NCI-H2171 treated with DMSO at 0.1 percent for 48 hours (cell line): ENCODE data around the gene CACNA1D.

Experiments
- DNase-seq: peaks from one replicate; lab custom pipeline; 2025; lab: John Stamatoyannopoulos, UW

CACNA1D gene

DNA sequence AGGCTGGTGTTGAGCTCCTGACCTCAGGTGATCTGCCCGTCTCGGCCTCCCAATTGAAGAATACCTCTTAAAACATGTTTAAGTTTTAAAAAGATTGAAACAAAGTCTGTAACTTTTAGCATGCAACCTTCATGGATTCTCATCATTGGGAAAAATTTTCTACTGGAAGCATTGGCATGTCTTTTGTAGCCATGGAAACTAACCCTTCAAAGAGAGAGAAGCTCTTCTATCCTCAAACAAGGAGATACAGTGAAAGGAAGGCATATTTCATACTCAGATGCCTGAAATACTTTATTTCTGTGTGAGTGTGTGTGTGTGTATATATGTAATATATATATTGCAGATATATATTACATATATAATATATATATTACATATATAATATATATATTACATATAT lies 196.9 kb downstream of the CACNA1D start:
- DNase-seq: no peak

GRCh38 chr3:53691885-53692284 lies 197.5 kb downstream of the CACNA1D start:
- no peak for DNase-seq

DNA sequence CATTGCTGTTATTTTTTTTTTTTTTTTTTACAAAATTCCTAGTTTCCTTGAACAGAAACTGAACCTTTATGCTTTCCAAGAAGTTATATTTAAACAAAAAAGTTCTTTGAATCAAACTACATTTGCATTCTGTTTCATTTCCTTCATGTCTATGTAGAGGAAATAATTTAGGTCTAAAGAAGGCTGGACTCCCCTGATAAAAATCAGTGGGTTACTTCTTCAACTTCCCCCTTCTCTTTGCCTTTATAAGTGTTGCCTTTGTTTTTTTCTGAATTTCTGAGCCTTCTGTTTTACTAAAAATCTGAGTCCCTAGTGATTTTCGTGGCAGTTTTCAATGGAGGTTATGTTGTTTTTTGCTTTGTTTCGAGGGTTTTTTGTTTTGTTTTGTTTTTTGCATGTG lies 199.0 kb downstream of the CACNA1D start:
- DNase-seq: no peak

- DNase-seq: no peak
Measured at GRCh38 chr3:53694046-53694445, 199.6 kb downstream of the CACNA1D start.

DNA sequence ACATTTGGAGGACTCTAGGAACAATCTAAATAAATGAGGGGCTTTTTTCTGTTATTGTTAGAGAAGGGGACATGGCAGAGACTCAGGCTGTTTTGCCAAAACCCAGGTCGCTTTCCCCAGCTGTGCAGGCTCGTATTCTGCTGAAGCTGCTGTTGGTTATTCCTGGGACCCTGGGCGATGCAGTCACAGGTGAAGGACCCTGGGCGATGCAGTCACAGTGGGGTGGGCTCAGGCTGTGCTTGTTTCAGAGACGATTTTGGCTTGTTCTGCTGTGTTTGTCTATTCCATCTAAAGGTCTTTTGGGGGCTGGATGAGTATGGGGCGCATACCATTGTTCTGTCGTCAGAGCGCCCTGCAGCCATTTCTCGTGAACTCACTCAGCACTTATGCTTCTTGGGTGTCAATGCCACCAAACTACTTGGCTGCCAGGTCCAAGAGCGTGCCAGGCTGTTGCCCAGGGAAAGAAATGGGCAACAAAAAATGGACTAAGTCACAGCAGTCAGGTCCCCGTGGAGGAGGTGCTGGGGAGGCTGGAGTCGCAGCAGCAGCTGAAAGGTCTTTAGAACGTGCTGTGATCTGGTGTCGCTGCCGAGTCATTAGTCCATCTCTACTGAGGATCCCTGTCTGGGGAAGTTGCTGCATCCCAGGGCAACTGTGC lies 200.4 kb downstream of the CACNA1D start:
- DNase-seq: no peak

DNA sequence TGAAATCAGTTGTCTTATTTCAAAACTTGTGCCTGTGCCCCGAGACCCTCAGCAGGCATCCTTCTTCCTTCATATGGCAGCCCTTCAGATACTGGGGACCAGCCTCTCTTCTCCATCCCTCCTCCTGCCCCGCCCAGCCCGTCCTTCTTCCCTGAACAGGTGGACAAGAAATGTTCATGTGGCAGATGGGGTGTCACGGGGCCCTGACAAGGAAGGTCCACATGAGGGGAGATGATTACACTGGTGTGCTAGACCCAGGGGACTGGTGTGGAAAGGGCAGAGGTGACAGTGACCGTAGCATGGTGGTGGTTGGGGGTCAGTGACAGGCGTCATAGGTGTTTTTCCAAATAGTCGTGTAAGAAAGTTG lies 200.9 kb downstream of the CACNA1D start:
- no peak for DNase-seq

DNA sequence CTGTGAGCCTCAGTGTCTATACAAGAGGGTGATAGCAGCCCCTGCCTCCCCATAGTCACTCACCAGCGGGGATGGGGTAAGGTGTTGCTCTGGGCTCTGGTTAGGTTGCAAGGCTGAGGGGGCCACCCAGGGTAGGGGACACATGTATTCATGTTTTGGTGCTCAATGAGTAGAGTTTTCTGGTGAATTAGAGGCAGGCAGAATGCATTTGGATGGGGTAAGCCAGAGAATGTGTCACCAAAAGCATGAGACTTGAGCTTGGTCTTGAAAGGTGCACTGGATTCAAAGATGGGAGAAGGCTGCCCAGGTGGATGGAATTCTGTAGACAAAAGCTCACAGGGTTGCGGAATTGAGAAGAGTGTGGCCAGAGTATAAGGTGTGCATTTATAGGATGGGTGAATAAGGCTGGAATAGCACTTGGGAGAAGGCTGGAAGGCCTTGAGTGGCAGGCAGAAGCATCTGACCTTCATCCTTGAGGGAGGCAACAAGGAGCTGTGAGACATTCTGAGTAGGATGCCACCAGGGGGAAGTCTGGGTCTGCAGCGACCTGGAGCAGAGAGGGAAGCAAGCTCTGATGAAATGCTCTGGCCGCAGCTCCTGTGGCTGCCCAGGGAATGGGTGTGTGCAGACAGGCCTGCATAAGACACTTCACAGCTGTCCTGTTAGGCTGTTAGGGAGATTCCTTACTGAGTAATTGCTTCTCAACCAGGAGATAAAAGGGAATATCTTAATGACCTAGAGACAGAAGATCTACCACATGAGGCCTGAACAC lies 202.2 kb downstream of the CACNA1D start:
- DNase-seq: no peak

DNA sequence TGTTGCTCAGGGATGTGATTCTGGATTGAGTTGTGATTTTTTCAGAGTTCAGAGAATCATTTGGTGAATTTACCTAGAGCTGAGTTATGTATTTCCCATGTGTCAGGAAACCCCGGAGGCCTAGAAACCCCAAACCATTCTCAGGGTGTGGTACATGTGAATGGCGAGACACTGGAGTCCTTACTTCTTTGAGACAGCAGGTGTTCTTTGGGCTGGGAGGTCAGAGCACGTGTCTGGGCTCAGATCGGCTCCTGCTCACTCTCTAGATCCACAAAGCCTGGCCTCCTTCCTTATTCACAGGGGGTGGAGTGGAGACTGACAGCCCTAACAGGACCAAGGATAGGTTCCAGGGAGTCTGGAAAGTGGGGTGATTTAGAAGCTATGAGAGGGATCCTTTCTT lies 206.0 kb downstream of the CACNA1D start:
- no peak for DNase-seq

DNA sequence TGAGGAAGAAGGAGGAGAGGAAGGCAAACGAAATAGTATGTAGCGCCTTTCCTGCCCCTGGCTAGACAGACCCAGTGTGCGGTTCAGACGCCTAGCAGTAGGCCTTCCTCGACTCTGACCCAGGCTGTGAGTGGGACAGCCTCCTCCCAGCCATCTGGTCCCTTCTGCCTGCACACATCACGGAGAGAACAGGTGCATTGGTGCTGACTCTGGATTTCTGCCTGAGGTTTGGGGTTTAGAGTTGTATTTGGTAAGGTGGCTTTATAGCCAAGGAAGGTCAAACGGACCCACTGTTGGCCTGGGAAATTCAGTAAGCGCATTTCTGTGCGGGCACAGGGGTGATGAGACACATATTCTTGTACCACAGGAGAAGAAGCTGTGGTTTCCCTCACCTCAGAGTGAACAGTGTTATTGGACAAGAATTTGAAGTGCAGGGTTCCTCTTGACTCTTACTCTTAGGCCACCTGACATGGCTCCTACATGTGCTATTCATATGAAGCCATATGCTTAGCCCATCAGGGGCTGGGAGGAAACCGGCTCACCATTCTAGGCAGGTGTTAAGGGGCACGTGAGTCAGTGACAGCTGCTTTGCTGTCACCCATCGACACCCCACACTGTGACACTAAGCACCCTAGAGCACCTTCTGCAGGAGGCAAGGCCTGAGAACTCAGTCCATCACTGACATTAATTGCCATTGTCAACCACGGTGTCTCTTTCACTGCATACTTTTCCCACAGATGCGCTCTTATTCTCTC lies 208.5 kb downstream of the CACNA1D start:
- peak; percentile 8 for DNase-seq

- no peak for DNase-seq
Measured at GRCh38 chr3:53703630-53704362, 209.4 kb downstream of the CACNA1D start.

GRCh38 chr3:53704363-53704725 lies 209.9 kb downstream of the CACNA1D start:
- no peak for DNase-seq

DNA sequence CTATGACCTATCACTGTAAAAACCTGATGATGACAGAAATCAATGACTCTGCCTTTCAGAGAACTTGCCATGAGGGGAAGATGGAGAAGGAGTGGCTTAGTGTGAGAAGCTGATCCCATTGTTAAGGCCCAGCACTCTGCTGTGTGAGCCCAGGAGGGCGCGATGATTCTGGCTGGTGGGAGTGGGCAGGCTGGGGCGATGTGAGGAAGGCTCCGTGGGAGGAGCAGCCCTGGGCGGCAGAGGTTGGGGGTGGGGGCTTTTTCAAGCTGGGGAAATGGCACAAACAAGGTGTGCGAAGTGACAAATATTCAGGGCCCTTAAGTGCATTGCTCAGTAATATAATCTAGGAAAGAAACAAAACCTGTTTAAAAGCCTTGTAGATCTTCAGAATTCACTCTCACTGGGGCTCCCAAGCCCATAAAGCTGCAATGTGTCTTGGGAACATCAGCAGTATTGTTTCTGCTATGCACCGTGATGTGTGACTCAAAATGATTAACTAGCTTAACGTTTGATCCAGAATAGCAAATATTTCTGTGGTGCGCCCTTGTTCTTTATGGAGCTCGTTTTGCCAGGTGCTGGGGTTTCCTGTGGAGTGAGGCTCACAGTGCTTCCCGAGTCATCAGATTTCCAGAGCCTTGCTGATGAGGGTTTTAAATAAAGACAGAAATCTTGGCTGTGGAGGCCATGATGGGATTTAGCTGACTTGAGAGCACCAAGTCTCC lies 210.8 kb downstream of the CACNA1D start:
- DNase-seq: no peak

GRCh38 chr3:53705774-53706173 lies 211.4 kb downstream of the CACNA1D start:
- no peak for DNase-seq

DNA sequence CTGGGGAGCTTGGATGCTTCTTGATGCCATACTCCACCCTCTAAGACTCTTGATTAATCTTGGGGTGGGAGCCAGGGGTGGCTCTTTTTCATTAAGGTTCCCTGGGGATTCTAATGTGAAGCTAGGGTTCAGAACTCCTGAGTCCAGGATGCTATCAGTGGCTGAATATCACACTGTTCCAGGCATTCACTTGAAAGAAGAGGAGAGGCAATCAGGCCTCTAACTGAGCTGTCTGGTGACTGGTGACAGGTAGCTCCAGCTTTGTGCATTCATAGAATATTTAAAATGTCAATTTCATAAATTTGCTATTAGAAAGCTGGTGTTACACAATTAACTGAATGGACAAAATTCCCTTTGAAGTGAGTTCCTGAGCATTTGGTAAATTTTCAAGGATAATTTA lies 212.8 kb downstream of the CACNA1D start:
- DNase-seq: no peak

- no peak for DNase-seq
Measured at GRCh38 chr3:53708001-53708621, 213.7 kb downstream of the CACNA1D start.

DNA sequence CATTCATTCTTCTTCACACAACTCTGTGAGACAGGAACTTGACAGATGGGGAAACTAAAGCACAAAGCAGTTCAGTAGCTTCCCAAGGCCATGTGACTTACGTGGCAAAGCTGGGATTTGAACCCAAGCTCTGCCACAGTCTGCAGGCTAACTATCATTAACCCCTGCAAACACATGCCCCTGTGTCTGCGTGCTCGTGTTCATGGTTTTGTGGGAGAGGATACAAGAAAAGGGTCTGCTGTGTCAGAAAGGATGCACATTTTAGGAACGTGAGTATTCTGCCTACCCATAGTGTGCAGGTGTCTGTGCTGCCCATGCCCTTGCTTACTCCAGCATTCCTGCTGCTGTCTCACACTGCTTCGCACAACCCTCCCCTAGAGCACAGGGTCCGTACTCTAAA lies 214.8 kb downstream of the CACNA1D start:
- DNase-seq: no peak

DNA sequence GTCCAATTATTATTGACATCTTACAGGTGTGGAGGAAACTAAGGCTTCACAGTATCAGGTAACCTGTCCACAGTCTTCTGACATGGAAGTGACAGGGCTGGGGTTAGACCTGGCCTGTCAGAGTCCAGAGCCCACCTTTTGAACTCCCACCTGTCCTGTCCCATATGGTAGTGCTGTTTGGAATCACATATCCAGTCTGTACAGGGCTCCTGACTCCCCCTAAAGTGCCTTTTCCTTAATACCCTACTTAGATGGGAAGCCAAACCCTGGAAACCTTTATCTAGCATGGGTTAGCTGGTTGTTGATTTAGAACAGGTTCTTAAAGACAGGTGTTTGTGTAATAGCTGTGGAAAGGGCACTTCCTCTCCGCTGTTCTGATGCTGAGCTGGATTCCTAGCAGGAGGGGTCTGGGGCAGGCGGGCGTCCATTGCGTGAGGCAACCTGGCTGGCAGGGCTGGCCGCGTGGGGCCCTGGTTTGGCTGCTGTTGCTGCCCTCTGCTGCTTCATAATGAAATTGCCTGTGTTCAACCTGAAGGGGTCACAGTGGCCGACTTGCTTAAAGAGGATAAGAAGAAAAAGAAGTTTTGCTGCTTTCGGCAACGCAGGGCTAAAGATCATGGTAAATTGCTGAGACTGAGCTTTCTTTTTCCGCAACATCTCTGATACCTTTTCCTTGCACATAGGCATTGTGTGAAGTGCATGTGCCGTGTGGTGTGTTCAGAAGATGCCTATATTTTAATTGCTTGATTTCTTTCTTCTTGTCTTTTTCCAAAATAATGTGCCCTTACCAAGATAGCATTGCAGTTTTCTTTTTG lies 215.7 kb downstream of the CACNA1D start:
- peak; percentile 51 for DNase-seq

- no peak for DNase-seq
Measured at GRCh38 chr3:53711387-53711786, 217.0 kb downstream of the CACNA1D start.

DNA sequence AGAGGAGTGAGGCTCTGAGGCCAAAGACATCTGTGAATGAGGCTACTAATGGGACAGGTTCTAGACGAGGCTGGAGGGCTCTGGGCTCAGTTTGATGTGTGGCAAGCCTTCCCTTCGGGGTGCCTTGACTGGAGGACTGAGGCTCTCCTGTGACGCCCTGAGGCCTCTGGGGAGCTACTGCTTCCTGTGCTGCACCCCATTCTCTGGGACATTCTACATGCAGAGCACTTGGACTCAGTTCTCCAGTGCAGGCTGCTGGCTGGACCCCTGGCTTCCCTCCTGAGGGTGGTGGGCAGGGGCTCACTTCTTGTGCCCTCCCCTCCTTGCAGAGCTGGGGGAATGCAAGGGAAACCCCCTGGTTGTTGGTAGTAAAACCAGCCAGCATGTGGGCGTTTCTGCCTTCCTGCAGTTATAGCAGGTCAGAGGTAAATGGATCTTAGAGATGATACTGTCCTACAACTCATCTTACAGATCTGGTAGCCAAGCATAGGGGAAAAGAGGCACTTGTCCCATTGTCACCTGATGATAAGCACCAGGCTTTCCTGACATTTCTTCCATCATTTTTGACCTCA lies 218.5 kb downstream of the CACNA1D start:
- DNase-seq: no peak

- DNase-seq: no peak
Measured at GRCh38 chr3:53713626-53714025, 219.2 kb downstream of the CACNA1D start.
